Endothelial cell of umbilical vein (primary cell): ENCODE results near the gene SHC1.

Experiments used
- EZH2 ChIP-seq: IDR thresholded peaks from 2 replicates; pipeline ENCODE4 v1.6.1; 2012; ENCODE audit warnings: borderline replicate concordance, low read depth, mild to moderate bottlenecking, moderate library complexity, low read length, inconsistent platforms; ENCODE audit not compliant: severe bottlenecking
- FOS ChIP-seq: IDR thresholded peaks from 2 replicates; pipeline ENCODE4 v1.6.1; 2011; ENCODE audit warnings: mild to moderate bottlenecking, low read length, moderate library complexity, borderline replicate concordance; ENCODE audit not compliant: insufficient read depth
- GATA2 ChIP-seq: IDR thresholded peaks from 2 replicates; pipeline ENCODE4 v1.7.0; 2011; ENCODE audit warnings: low read depth, mild to moderate bottlenecking, moderate library complexity, mixed read lengths, low read length; ENCODE audit not compliant: insufficient read length, insufficient read depth
- JUN ChIP-seq: IDR thresholded peaks from 2 replicates; pipeline ENCODE4 v1.6.1; 2011; ENCODE audit warnings: borderline replicate concordance, low read depth; ENCODE audit not compliant: insufficient read length, insufficient read depth
- MYC ChIP-seq: IDR thresholded peaks from one replicate; pipeline ENCODE4 v1.6.1; 2011; ENCODE audit warnings: mild to moderate bottlenecking, low read depth, low read length
- POLR2A ChIP-seq: IDR thresholded peaks from 2 replicates; pipeline ENCODE4 v1.6.1; 2012; ENCODE audit warnings: low read depth, mild to moderate bottlenecking, control low read depth, low read length
- POLR2AphosphoS5 ChIP-seq: IDR thresholded peaks from 2 replicates; pipeline ENCODE4 v1.6.1; 2012; ENCODE audit warnings: low read depth, mild to moderate bottlenecking, control low read depth, low read length, moderate library complexity; ENCODE audit not compliant: insufficient read depth
- TF ChIP-seq, protein P1 (sequence below), 2 donors: IDR thresholded peaks; 1 replicate in 1 of 2; 2 replicates in 1 of 2; pipeline ENCODE4 v1.5.1; 2011; ENCODE audit warnings: low read length in 2 of 2, mild to moderate bottlenecking in 2 of 2, moderate library complexity in 2 of 2, control low read depth in 1 of 2, inconsistent platforms in 1 of 2, low read depth in 1 of 2; ENCODE audit not compliant: insufficient read depth in 1 of 2; ENCODE audit errors: extremely low read depth in 1 of 2
- TF ChIP-seq, protein P2 (sequence below): IDR thresholded peaks from 2 replicates; pipeline ENCODE4 v1.6.1; 2011; ENCODE audit not compliant: insufficient read depth, insufficient read length

DNA sequence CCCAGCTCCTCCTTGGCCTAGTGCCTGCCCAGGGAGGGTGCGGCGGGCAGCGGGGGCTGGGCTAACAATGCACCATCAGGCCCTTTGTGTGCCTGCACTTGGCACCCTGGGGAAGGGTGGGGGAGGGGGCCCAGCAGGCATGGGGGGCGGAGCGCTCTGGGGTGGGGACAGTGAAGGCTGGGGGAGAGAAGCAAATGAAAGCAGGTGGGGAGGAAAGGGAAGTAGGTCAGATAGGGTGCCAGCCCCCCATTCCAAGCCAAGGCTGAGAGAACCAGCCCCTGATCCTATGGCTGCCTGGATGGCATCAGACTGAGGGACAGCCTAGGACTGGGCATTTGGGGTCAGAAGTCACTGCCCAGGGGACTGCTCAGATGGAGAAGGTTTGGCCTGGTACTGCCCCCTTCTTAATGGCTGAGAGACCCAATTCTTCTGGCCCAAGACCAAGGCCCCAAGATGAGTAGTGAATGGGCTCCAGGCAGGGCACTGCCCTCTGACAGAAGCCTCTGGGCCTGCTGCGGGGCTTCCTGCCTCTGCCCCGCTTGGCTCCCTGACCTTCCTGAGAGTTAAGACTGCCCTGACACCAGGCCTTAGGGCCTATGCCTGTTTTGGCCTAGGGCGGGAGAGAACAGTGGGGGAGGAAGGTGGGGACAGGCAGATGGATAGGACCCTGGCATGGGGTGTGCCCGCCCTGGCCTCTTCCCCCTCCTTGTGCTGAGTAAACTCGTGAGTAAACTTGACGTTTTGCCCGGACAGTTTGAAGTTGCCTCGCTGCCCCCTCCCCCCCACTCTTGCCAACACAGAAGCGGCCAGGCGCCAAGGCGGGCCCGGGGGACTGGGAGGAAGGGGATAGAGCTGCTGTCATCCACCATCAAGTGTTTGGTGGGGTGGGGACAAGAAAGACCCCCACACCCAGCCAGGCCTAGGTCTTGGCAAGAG is 34.8 kb upstream of the SHC1 start:
- TF ChIP-seq, protein P1, sequence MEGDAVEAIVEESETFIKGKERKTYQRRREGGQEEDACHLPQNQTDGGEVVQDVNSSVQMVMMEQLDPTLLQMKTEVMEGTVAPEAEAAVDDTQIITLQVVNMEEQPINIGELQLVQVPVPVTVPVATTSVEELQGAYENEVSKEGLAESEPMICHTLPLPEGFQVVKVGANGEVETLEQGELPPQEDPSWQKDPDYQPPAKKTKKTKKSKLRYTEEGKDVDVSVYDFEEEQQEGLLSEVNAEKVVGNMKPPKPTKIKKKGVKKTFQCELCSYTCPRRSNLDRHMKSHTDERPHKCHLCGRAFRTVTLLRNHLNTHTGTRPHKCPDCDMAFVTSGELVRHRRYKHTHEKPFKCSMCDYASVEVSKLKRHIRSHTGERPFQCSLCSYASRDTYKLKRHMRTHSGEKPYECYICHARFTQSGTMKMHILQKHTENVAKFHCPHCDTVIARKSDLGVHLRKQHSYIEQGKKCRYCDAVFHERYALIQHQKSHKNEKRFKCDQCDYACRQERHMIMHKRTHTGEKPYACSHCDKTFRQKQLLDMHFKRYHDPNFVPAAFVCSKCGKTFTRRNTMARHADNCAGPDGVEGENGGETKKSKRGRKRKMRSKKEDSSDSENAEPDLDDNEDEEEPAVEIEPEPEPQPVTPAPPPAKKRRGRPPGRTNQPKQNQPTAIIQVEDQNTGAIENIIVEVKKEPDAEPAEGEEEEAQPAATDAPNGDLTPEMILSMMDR (IDR thresholded peaks at IDR 0.05; ENCODE audit: extremely low read depth in 1 of 2, insufficient read depth in 1 of 2, low read depth in 1 of 2, low read length in 2 of 2): no peak
- no peak for TF ChIP-seq MYC
- TF ChIP-seq, protein P2, sequence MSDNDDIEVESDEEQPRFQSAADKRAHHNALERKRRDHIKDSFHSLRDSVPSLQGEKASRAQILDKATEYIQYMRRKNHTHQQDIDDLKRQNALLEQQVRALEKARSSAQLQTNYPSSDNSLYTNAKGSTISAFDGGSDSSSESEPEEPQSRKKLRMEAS: no peak
- TF ChIP-seq POLR2A: no peak
- no peak for TF ChIP-seq POLR2AphosphoS5
- TF ChIP-seq EZH2: no peak
- no peak for TF ChIP-seq GATA2
- no peak for TF ChIP-seq FOS
- no peak for TF ChIP-seq JUN
